ENCODE measurements around the gene PPP2R2B.

- no peak for TF ChIP-seq EP300 (IDR thresholded peaks at IDR 0.05; ENCODE audit: borderline replicate concordance)
- TF ChIP-seq EGR1 (IDR thresholded peaks at IDR 0.05), result no peak
- TF ChIP-seq, protein P1, sequence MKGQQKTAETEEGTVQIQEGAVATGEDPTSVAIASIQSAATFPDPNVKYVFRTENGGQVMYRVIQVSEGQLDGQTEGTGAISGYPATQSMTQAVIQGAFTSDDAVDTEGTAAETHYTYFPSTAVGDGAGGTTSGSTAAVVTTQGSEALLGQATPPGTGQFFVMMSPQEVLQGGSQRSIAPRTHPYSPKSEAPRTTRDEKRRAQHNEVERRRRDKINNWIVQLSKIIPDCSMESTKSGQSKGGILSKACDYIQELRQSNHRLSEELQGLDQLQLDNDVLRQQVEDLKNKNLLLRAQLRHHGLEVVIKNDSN (IDR thresholded peaks at IDR 0.05), result no peak
- no peak for TF ChIP-seq TAF1 (IDR thresholded peaks at IDR 0.05; ENCODE audit: low read depth)
- no peak for TF ChIP-seq ZBTB7A (IDR thresholded peaks at IDR 0.05; ENCODE audit: low read depth)
Observed at GRCh38 chr5:146623009-146623408, 255.5 kb downstream of the PPP2R2B start.
